RWPE1 (cell line): ENCODE results near the gene WHRN.

Source experiments
- CTCF ChIA-PET: fragments of 350-600 bp; sonication (Branson Sonifier 250); formaldehyde crosslinking; extraction: SDS; loops from one replicate; lab custom pipeline; 2021; lab: Yijun Ruan, JAX
- POLR2A ChIA-PET: fragments of 400-600 bp; formaldehyde crosslinking; extraction: SDS; loops from one replicate; lab custom pipeline; 2020; ENCODE audit warnings: antibody characterized with exemption; ENCODE audit not compliant: low non-redundant PET; lab: Yijun Ruan, JAX
- DNase-seq: peaks from one replicate; pipeline ENCODE4 v3.0.0; 2012; ENCODE audit warnings: low spot score
- H3K27ac ChIP-seq: fragments of 450-650 bp; 2 replicates; pipeline ENCODE4 v1.5.1; 2017
- CTCF ChIP-seq: fragments of 450-650 bp; conservative IDR thresholded peaks from 2 replicates; pipeline ENCODE4 v1.5.1; 2017; ENCODE audit warnings: low read depth, mild to moderate bottlenecking

WHRN gene

GRCh38 chr9:114526807-114527206 is 21.5 kb upstream of the WHRN start:
- POLR2A ChIA-PET, result no interaction called here
- no peak for DNase-seq
- no peak for TF ChIP-seq CTCF
- CTCF ChIA-PET, result no interaction called here
- no peak overlapping the region for H3K27ac ChIP-seq

GRCh38 chr9:114525513-114525912 is 20.2 kb upstream of the WHRN start:
- DNase-seq, result peak; percentile 95
- no peak for TF ChIP-seq CTCF
- ChIA-PET POLR2A (no interaction called here), CTCF (no interaction called here)
- H3K27ac ChIP-seq, result no peak overlapping the region

- TF ChIP-seq CTCF, result no peak
- ChIA-PET CTCF (no interaction called here), POLR2A (no interaction called here)
- H3K27ac ChIP-seq, result no peak overlapping the region
- no peak for DNase-seq
These were observed 19.0 kb upstream of the WHRN start for GRCh38 chr9:114524247-114524681.

GRCh38 chr9:114522847-114523246 is 17.6 kb upstream of the WHRN start:
- POLR2A ChIA-PET, result no interaction called here
- CTCF ChIA-PET, result no interaction called here
- no peak overlapping the region for H3K27ac ChIP-seq
- no peak for TF ChIP-seq CTCF
- no peak for DNase-seq

GRCh38 chr9:114522286-114522685 is 17.0 kb upstream of the WHRN start:
- no peak for DNase-seq
- no peak for TF ChIP-seq CTCF
- no peak overlapping the region for H3K27ac ChIP-seq
- ChIA-PET POLR2A (no interaction called here), CTCF (no interaction called here)

- CTCF ChIA-PET, result no interaction called here
These were observed 16.6 kb upstream of the WHRN start for GRCh38 chr9:114521846-114522245.

More at GRCh38 chr9:114521846-114522245, 16.6 kb upstream of the WHRN start:
- no peak for DNase-seq
- H3K27ac ChIP-seq, result no peak overlapping the region
- no peak for TF ChIP-seq CTCF
- POLR2A ChIA-PET, result interaction anchor here (0.7 kb wide), 1 partner anchor 928 kb away, joined by 3 read pairs; no protein-coding TSS in a partner anchor
